Nephron progenitor cell (in vitro differentiated cells): ENCODE data around the gene COL10A1.

Source experiments
- DNase-seq: peaks from one replicate; pipeline ENCODE4 v3.0.0; 2021
- H3K27ac Mint-ChIP-seq: 2 replicates; pipeline ENCODE4 v1.8.0; 2021; ENCODE audit warnings: mild to moderate bottlenecking, moderate library complexity, mixed read lengths
- H3K27me3 Mint-ChIP-seq: 2 replicates; pipeline ENCODE4 v1.8.0; 2021; ENCODE audit warnings: mild to moderate bottlenecking, low read depth, mixed read lengths; ENCODE audit not compliant: poor library complexity
- H3K36me3 Mint-ChIP-seq: 2 replicates; pipeline ENCODE4 v1.8.0; 2021; ENCODE audit warnings: low read depth, mixed read lengths
- H3K4me1 Mint-ChIP-seq: 2 replicates; pipeline ENCODE4 v1.8.0; 2021; ENCODE audit warnings: mixed read lengths
- H3K4me3 Mint-ChIP-seq: 2 replicates; pipeline ENCODE4 v1.8.0; 2021; ENCODE audit warnings: mild to moderate bottlenecking, moderate library complexity, mixed read lengths
- H3K9me3 Mint-ChIP-seq: 2 replicates; pipeline ENCODE4 v1.8.0; 2021; ENCODE audit warnings: mild to moderate bottlenecking, moderate library complexity, mixed read lengths
- CTCF ChIP-seq: fragments of 200-600 bp; sonication (generic); IDR thresholded peaks from 2 replicates; pipeline ENCODE4 v1.5.0; 2021; ENCODE audit warnings: antibody characterized with exemption

COL10A1 gene

GRCh38 chr6:116105247-116105646 is 20.7 kb downstream of the COL10A1 start:
- no peak for DNase-seq
- peaks cover 4% of the 10 kb centered on the region for H3K27me3 Mint-ChIP-seq
- H3K36me3 Mint-ChIP-seq: peaks cover 10% of the 10 kb centered on the region
- no peak for TF ChIP-seq CTCF
- H3K4me1 Mint-ChIP-seq: peaks cover 48% of the 10 kb centered on the region
- no peak overlapping the region for H3K27ac Mint-ChIP-seq
- no peaks in the 10 kb centered on the region for H3K9me3 Mint-ChIP-seq
- H3K4me3 Mint-ChIP-seq: peak overlapping the region; percentile 53

GRCh38 chr6:116104636-116105035 is 21.3 kb downstream of the COL10A1 start:
- H3K27ac Mint-ChIP-seq: no peak overlapping the region
- DNase-seq: no peak

DNA sequence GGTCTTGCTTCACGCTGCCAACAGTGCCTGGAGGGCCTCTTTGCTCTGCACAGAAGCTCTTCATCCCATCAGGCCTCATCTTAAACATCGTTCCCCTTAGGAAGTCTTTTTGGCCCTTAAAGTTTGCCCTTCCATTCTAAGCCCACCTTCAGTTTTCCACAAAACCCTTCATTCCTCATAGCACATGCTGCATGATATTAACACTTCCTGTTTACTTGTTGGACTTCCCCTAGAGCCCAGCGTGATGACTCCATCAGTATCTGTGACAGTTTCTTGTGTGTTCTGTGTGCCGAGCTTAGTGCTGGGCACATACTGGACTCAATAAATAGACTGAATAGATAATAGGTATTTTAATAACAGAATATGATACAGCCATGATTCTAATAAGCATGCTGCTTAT is 23.1 kb downstream of the COL10A1 start:
- no peak for DNase-seq
- H3K4me3 Mint-ChIP-seq: peak overlapping the region; percentile 53
- peaks cover 5% of the 10 kb centered on the region for H3K27me3 Mint-ChIP-seq
- no peak overlapping the region for H3K27ac Mint-ChIP-seq
- H3K4me1 Mint-ChIP-seq: peaks cover 60% of the 10 kb centered on the region
- no peaks in the 10 kb centered on the region for H3K36me3 Mint-ChIP-seq
- H3K9me3 Mint-ChIP-seq: no peaks in the 10 kb centered on the region
- TF ChIP-seq CTCF: no peak

More at GRCh38 chr6:116104636-116105035, 21.3 kb downstream of the COL10A1 start:
- Mint-ChIP-seq H3K36me3 (peaks cover 9% of the 10 kb centered on the region), H3K9me3 (no peaks in the 10 kb centered on the region), H3K27me3 (peaks cover 5% of the 10 kb centered on the region), H3K4me1 (peaks cover 54% of the 10 kb centered on the region), H3K4me3 (no peak overlapping the region)
- no peak for TF ChIP-seq CTCF

DNA sequence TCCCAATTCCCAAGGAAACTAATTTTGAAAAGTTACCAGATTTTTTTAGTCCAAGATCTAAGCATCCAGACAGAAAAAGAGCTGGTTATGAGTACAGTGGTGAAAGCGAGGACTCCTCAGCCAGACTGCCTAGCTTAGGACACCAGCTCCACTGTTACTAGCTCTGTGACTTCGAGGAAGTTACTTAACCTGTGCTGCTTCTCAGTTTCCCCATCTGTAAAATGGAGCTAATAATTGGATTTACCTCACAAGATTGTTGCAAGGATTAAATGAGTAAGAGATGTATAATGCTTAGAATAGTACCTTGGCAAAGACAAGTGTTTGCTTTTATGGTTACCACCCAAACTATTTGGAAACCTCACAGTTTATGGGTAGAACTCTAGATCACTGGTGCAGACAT is 24.1 kb downstream of the COL10A1 start:
- DNase-seq: no peak
- Mint-ChIP-seq H3K4me3 (peak overlapping the region; percentile 95), H3K36me3 (peaks cover 1% of the 10 kb centered on the region), H3K27ac (peak overlapping the region; percentile 97), H3K4me1 (peaks cover 60% of the 10 kb centered on the region), H3K27me3 (peaks cover 7% of the 10 kb centered on the region), H3K9me3 (peaks cover 2% of the 10 kb centered on the region)
- no peak for TF ChIP-seq CTCF

DNA sequence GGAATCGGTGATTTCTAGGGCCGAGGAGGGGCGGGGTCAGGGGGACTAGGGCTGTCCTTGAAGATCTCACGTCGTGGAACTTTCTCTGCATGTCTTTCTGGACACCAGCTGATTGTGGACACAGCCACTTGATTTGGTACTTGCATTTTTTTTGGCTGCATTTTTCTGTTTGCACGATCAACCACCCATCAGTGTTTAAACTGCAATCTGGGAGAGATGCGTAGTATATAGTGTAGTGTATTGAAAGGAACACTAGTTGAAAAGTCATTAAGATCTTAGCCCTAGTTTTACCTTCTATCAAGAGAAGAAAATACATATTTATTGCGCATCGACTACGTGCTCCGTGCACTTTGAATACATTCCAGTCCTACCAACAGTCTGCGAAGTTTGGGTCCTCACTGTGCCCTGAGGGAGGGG is 24.6 kb downstream of the COL10A1 start:
- H3K4me3 Mint-ChIP-seq: peak overlapping the region; percentile 95
- peaks cover 9% of the 10 kb centered on the region for H3K27me3 Mint-ChIP-seq
- peaks cover 7% of the 10 kb centered on the region for H3K9me3 Mint-ChIP-seq
- peaks cover 60% of the 10 kb centered on the region for H3K4me1 Mint-ChIP-seq
- H3K27ac Mint-ChIP-seq: peak overlapping the region; percentile 97
- no peak for TF ChIP-seq CTCF
- peaks cover 5% of the 10 kb centered on the region for H3K36me3 Mint-ChIP-seq
- no peak for DNase-seq
